ENCODE results near the gene CAMP. TPM values are rescaled to one million over a fixed set of nuclear protein-coding genes. Genes with fewer than 3 reads are reported as not detected.
"Not testable (repeated sequence)": the region's sequence is repeated elsewhere in the genome, so short reads cannot be mapped to it uniquely, and the experiment has no call there.

Gene CAMP
- total RNA-seq, 1 donor from 2014 or later, result not detected

- DNase-seq (no peak), ATAC-seq (ENCODE audit: poor library complexity) (no peak)
- intact Hi-C loops (cut with DNase I), result no loop called here
Measured at GRCh38 chr3:48243886-48244285, 20.6 kb downstream of the CAMP start.

GRCh38 chr3:48244461-48244860 is 21.2 kb downstream of the CAMP start:
- no peak for ATAC-seq (ENCODE audit: poor library complexity)
- no peak for DNase-seq
- intact Hi-C loops (cut with DNase I), result no loop called here

- DNase-seq (no peak), ATAC-seq (ENCODE audit: poor library complexity) (no peak)
- intact Hi-C loops (cut with DNase I), result no loop called here
Measured at GRCh38 chr3:48245136-48245535, 21.8 kb downstream of the CAMP start.

- DNase-seq (no peak), ATAC-seq (ENCODE audit: poor library complexity) (peak; percentile 56)
- intact Hi-C loops (cut with DNase I), result no loop called here
Measured at GRCh38 chr3:48247401-48247811, 24.1 kb downstream of the CAMP start.

GRCh38 chr3:48248095-48248850 is 25.0 kb downstream of the CAMP start:
- ATAC-seq (ENCODE audit: poor library complexity), result no peak
- DNase-seq, result no peak
- intact Hi-C loops (cut with DNase I), result no loop called here

- DNase-seq, result no peak
- intact Hi-C loops (cut with DNase I), result no loop called here
- no peak for ATAC-seq (ENCODE audit: poor library complexity)
Measured at GRCh38 chr3:48256557-48256956, 33.3 kb downstream of the CAMP start.

- ATAC-seq (ENCODE audit: poor library complexity) (no peak), DNase-seq (no peak)
- intact Hi-C loops (cut with DNase I), result no loop called here
Measured at GRCh38 chr3:48258530-48258929, 35.2 kb downstream of the CAMP start.

- no peak for ATAC-seq (ENCODE audit: poor library complexity)
- intact Hi-C loops (cut with DNase I), result no loop called here
- DNase-seq, result no peak
Measured at GRCh38 chr3:48267782-48268181, 44.5 kb downstream of the CAMP start.

- ATAC-seq (ENCODE audit: poor library complexity) (peak; percentile 63), DNase-seq (no peak)
- intact Hi-C loops (cut with DNase I), result no loop called here
Measured at GRCh38 chr3:48268381-48268935, 45.2 kb downstream of the CAMP start.

GRCh38 chr3:48268936-48269561 is 45.8 kb downstream of the CAMP start:
- ATAC-seq (ENCODE audit: poor library complexity) (no peak), DNase-seq (no peak)
- intact Hi-C loops (cut with DNase I), result no loop called here

- ATAC-seq (ENCODE audit: poor library complexity), result no peak
- intact Hi-C loops (cut with DNase I), result no loop called here
- no peak for DNase-seq
Measured at GRCh38 chr3:48269592-48269991, 46.3 kb downstream of the CAMP start.

GRCh38 chr3:48270306-48270705 is 47.0 kb downstream of the CAMP start:
- no peak for ATAC-seq (ENCODE audit: poor library complexity)
- intact Hi-C loops (cut with DNase I), result loop anchor here (5.0 kb wide), 2 partner anchors 167 to 277 kb away; no protein-coding TSS in a partner anchor

GRCh38 chr3:48271223-48271622 is 47.9 kb downstream of the CAMP start:
- not testable (repeated sequence) for ATAC-seq (ENCODE audit: poor library complexity); DNase-seq

More at GRCh38 chr3:48270306-48270705, 47.0 kb downstream of the CAMP start:
- no peak for DNase-seq

GRCh38 chr3:48271763-48272498 is 48.6 kb downstream of the CAMP start:
- intact Hi-C loops (cut with DNase I), result loop anchor here (5.0 kb wide), 2 partner anchors 165 to 275 kb away; no protein-coding TSS in a partner anchor
- no peak for ATAC-seq (ENCODE audit: poor library complexity)
- no peak for DNase-seq

More at GRCh38 chr3:48271223-48271622, 47.9 kb downstream of the CAMP start:
- intact Hi-C loops (cut with DNase I), result loop anchor here (5.0 kb wide), 2 partner anchors 166 to 276 kb away; no protein-coding TSS in a partner anchor

GRCh38 chr3:48273594-48274211 is 50.4 kb downstream of the CAMP start:
- ATAC-seq (ENCODE audit: poor library complexity), result peak; percentile 60
- intact Hi-C loops (cut with DNase I), result loop anchor here (5.0 kb wide), 2 partner anchors 164 to 274 kb away; no protein-coding TSS in a partner anchor
- no peak for DNase-seq

- ATAC-seq (ENCODE audit: poor library complexity) (no peak), DNase-seq (no peak)
- intact Hi-C loops (cut with DNase I), result loop anchor here (5.0 kb wide), 2 partner anchors 163 to 273 kb away; no protein-coding TSS in a partner anchor
Measured at GRCh38 chr3:48274452-48274851, 51.2 kb downstream of the CAMP start.

Measured in Right ventricle myocardium superior (tissue), 1 donor.